HG03139 (cell line): ENCODE measurements around the gene XAF1.
"Not testable (repeated sequence)": the region's sequence is repeated elsewhere in the genome, so short reads cannot be mapped to it uniquely, and the experiment has no call there.

Source experiments
- ATAC-seq: cut with Tn5 transposase; IDR thresholded peaks from one replicate; pipeline ENCODE4 v1.9.1; 2021; ENCODE audit not compliant: unreplicated experiment

The XAF1 gene, protein sequence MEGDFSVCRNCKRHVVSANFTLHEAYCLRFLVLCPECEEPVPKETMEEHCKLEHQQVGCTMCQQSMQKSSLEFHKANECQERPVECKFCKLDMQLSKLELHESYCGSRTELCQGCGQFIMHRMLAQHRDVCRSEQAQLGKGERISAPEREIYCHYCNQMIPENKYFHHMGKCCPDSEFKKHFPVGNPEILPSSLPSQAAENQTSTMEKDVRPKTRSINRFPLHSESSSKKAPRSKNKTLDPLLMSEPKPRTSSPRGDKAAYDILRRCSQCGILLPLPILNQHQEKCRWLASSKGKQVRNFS

GRCh38 chr17:6755731-6756184 is at the start of gene XAF1:
TSS of gene XAF1 (plus strand) at chr17:6756046. CDS start at chr17:6756079, 33 bp downstream.
- no peak for ATAC-seq

DNA sequence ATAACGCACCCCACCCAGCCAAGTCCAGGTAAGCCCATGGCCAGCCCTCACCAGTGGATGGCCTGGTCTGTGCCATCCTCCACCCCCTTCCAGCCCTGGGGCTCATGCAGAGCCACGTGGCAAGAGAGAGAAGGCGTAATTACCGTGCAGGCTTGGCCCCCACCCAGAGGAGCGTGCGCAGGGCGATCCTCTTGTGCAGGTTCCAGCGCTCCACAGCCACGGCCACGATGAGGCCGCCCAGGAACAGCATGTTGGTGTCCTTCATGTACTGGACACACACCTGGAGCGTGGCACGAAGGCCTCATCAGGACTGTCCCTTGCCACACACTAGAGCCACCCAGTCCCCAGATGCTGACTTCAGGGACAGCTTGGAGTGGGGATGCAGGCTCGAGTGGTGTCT is 49.3 kb upstream of the XAF1 start:
- ATAC-seq = no peak

DNA sequence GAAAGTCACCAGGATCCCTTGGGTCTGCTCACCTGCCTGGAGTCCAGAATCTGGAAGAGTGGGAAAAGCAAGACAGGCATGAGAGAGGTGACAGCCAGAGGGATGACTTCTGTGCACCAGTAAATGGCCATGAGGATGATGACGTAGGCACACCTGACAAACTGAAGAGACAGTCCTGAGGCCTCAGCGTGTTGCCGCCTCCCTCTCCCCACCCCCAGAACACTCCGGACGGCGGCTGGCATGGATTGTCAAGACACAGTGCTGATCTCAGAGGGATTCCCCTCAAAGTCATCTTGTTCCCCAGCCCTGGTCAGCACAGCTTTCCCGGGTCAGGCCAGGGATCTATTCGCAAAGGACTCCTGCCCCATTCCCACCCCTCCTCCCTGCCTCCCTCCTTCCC is 48.9 kb upstream of the XAF1 start:
- ATAC-seq = no peak

- ATAC-seq = no peak
Measured at GRCh38 chr17:6708357-6708961, 47.4 kb upstream of the XAF1 start.

DNA sequence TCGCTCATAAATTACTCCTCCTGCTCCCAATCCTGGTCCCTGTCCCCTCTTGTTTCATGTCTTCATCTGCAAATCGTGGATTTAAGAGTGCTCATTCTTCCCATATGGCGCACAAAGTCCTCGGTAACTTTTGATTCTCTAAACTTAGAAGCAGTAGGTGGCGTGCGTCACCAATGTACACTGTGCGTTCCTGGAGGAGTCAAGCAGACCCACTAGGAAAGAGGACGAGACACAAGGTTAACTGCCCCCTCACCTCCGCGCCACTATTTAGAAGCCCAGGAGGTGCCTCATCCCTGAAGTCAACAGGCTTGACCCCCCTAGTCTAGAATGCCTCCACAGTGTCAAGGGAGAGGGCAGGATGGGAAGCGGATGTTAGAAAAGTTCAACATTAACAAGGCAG is 45.5 kb upstream of the XAF1 start:
- no peak for ATAC-seq

DNA sequence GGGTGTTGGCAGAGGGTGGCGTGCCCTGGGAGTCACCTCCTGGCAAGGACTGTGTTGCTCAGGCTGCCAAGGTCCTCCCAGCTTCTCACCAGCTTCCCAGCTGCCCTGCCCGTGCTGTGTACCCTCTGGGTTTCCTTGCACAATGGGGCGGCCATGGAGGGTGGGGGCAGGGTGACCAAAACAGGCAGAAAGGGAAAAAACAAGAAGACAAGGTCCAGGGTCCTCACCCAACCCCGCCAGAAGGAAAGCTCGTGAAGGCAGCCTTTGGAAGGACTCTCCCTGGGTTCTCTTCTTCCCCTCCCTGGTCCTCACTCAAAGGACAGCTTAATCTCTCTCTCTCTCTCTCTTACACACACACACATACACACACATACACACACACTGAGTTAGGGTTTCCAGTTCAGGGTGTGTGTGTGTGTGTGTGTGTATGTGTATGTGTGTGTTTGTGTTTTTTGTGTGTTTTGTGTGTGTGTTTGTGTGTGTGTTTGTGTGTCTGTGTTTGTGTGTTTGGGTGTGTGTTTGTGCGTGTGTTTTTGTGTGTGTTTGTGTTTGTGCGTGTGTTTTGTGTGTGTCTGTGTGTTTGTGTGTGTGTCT is 44.7 kb upstream of the XAF1 start:
- no peak for ATAC-seq

- no peak for ATAC-seq
Measured at GRCh38 chr17:6711681-6712057, 44.2 kb upstream of the XAF1 start.

- ATAC-seq = no peak
Measured at GRCh38 chr17:6712058-6712853, 43.6 kb upstream of the XAF1 start.

GRCh38 chr17:6712854-6713129 is 43.1 kb upstream of the XAF1 start:
- ATAC-seq = no peak

GRCh38 chr17:6713130-6713917 is 42.5 kb upstream of the XAF1 start, which contains the start of gene SLC13A5:
TSS of gene SLC13A5 (minus strand) at chr17:6713369. CDS start at chr17:6713333, 36 bp downstream.
- no peak for ATAC-seq

GRCh38 chr17:6713918-6714271 is 42.0 kb upstream of the XAF1 start:
- no peak for ATAC-seq

DNA sequence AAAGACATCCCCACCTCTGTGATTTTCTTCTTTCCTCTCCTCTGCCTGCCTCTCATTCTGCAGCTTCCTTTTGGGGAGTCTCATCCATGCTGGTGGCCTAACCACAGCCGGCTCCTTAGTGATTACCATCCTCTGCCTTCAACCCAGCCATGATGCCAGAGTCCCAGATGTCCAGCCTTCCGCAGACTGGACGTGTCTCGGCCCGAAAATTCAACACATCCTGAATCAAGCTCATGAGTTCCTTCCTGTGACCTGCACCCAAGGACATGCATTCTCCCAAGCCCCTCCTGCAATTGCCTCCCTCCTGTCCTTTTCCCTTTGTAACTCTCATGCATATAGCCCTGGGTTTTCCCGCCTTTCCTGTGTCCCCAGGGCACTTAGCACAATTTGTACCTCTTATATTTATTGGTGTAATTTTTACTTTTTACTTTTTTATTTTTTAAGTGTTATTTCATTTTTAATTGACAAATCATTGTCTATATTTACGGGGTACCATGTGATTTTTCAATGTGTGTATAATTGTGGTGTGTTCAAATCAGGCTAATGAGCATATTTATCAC is 41.5 kb upstream of the XAF1 start:
- no peak for ATAC-seq

DNA sequence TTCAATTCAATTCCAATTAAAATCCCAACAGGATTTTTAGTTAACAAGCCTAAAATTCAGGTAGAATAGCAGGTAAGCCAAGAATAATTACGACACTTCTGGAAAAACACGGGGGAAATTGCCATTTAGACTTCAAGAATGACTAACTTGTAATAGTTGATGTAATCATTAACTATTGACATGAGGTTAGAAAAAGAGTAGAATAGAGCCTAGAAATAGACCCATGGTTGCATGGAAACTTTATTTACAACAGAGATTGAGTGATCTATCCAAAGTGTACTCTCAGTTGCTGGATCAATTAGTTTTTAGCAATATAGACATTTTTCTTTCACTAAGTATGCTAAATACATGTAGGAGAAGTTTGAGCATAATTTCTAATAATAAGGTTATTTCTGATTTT is 39.1 kb upstream of the XAF1 start:
- no peak for ATAC-seq

- ATAC-seq = no peak
Measured at GRCh38 chr17:6721744-6722143, 34.1 kb upstream of the XAF1 start.

- no peak for ATAC-seq
Measured at GRCh38 chr17:6724009-6724408, 31.8 kb upstream of the XAF1 start.

DNA sequence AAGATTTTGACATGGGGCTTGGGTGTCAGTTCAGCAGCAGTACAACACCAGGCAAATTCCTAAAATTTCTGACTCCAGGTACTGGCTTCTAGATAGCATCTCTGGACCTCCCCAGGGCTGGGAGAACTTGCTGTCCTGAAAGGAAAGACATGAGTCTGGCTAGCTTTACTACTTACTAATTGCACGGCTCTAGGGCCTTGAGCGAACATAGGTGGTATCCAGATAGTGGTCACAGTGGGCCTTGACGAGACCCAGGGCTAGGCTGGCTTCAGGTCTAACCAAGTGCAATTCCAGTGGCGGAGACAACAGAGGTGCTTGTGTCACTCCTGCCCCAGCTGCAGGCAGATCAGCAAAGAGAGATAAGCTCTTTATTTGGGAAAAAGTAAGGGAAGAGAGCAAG is 26.3 kb upstream of the XAF1 start:
- no peak for ATAC-seq

DNA sequence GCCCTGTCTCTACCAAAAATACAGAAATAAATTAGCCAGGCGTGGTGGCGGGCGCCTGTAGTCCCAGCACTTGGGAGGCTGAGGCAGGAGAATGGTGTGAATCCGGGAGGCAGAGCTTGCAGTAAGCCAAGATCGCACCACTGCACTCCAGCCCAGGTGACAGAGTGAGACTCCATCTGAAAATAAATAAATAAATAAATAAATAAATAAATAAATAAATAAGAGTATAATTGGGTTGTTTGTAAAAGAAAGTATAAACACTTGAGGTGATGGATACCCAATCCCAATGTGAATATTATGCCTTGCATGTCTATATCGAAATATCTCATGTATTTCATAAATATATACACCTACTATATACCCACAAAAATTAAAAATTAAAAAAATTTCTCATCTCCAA is 9.2 kb upstream of the XAF1 start:
- not testable (repeated sequence) for ATAC-seq

DNA sequence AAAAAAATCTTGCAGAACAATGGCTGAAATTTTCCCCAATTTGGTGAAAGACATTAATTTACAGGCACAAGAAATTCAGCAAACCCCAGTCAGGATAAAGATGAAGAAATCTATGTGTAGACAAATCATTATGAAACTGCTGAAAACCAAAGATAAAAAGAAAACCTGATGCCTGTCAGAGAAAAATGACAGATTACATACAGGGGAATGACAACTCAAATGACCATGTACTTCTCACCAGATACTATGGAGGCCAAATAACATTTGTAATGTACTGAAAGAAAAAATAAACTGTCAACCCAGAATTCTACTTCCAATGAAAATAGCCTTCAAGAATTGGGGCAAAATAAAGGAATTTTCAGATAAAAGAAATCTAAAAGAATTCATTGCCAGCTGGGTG is 7.2 kb upstream of the XAF1 start:
- no peak for ATAC-seq

DNA sequence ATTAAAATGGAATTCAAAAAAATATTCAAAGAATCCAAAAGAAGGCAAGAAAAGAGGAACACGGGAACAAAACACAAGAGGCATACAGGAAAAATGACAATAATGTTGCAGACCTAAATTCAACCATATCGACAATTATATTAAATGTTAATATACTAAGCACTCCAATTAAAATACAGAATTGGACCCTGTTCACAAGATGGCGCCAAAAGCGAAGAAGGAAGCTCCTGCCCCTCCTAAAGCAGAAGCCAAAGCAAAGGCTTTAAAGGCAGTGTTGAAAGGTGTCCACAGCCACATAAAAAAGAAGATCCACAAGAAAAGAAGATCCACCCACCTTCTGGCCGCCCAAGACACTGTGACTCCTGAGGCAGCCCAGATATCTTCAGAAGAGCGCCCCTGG is 6.3 kb upstream of the XAF1 start:
- ATAC-seq = no peak

DNA sequence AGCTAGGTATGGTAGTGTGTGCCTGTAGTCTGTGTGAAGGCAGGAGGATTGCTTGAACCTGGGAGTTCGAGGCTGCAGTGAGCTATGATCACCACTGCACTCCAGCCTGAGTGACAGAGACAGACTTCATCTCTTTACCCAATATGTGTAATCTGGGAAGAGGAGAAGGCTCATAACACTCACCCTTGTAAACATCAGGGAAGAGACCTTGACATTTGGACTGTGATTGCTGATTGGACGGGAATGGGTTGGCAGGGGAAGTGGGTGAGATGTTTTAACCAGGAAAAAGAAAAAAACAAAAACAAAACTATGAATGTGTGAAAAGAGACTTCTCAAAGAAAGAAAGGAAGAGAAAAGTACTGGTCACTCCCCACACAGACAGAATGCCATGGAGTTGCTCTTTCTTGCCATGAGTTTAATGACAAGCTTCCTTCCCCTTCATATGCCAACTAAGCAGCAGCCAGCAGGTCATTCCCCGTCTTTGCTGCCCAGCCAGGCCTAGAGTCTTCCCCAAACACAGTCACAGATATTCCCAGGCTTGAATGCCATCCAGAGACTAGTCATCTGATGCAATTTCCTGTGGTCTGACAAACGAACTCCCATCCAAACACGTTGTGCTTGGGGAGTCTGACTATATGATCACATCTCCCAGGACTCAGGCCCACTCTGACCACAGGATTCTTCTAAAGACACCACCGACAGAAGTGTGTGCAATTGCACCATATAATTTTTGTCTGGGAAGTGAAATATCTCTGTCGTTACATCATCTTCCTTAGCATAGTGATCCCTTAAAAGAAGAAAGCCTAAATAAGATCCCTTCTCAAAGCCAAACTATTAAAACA is 3.6 kb upstream of the XAF1 start:
- no peak for ATAC-seq
